H4 (cell line): ENCODE results near the gene MBD2. TPM values are rescaled to one million over a fixed set of nuclear protein-coding genes. Genes with fewer than 3 reads are reported as not detected.

Experiments
- DNase-seq: peaks from one replicate; pipeline ENCODE4 v3.0.0-alpha.2; 2015; ENCODE audit warnings: low spot score
- total RNA-seq: library from RNA; depleted of rRNA; stranded (reverse); fragments of >200 nt; shearing (Covaris generic); gene quantifications from 2 replicates; pipeline ENCODE4 v1.2.3, GENCODE V29; 2014; rRNA removed

MBD2 gene
- total RNA-seq, 1 experiment from 2014 or later, result 25.0 TPM

DNA sequence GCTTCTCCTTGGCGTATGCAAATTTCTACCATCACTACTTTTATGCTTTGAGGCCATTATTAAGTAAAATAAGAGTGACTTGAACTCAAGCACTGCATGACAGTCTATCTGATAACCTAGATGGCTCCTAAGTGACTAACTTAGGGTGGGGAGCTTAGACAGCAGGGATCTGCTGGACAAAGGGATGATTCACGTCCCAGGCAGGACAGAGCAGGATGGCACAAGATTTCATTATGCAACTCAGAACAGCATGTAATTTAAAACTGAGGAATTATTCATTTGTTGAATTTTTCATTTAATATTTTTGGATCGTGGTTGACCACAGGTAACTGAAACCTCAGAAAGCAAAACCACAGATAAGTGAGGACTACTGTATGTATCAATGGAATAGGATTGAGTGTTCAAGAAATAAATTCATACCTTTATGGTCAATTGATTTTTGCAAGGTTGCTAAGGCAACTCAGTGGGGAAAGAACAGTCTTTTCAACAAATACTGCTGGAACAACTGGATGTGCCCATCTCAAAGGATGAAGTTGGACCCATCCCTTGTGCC is 115.3 kb downstream of the MBD2 start:
- DNase-seq, result no peak

DNA sequence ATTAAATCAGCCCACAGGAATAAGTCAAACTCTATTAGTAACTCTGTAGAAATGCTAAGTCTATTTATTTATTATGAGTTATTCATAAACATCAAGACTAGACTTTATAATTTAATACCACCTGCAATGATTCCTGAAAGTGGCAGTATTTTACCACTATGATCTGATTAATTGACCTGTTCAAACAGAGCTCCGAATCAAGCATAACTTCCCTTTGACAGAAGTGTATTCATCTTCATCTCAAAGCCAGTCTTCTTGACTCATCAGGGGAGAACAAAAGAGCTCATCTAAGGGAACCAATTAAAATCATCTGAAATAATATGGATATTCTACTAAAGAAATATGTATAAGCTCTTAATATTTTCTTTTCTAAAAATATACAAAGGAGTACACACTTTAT is 122.3 kb downstream of the MBD2 start:
- DNase-seq, result no peak

Other genes with a start within 250 kb of the MBD2 start
- 10.1 and 26.1 TPM in 2 replicates for gene POLI, start 44.8 kb upstream of the MBD2 start, total RNA-seq
- gene STARD6, start 133.2 kb upstream of the MBD2 start, total RNA-seq, result not detected in 2 replicates
- gene C18orf54, start 133.2 kb upstream of the MBD2 start, total RNA-seq, result 2.5 and 4.4 TPM in 2 replicates